DMS153 treated with DMSO at 0.1 percent for 48 hours (cell line): ENCODE measurements around the gene HEBP2.
A peak's percentile ranks its signal among the peaks of the same experiment; 100 is the strongest.
"Not testable (repeated sequence)": the region's sequence is repeated elsewhere in the genome, so short reads cannot be mapped to it uniquely, and the experiment has no call there.

Source experiments
- DNase-seq: peaks from one replicate; lab custom pipeline; 2025; ENCODE audit not compliant: unreplicated experiment; lab: John Stamatoyannopoulos, UW

Gene HEBP2

GRCh38 chr6:138424004-138424904 is 20.2 kb downstream of the HEBP2 start:
- no peak for DNase-seq

DNA sequence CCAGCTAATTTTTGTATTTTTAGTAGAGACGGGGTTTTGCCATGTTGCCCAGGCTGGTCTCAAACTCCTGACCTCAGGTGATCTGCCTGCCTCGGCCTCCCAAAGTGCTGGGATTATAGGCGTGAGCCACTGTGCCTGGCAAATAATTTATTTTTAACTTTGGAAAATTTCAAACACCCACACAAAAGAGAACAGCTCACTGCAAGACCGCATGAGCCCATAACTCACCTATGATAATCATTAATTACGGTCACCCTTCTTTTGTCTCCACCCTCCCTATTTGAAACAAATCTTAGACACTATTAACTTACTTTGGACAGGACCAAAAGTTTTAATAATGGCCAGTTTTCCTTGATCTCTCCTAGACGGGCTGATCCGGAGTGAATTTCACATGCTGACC is 21.2 kb downstream of the HEBP2 start:
- not testable (repeated sequence) for DNase-seq

GRCh38 chr6:138426500-138427123 is 22.6 kb downstream of the HEBP2 start:
- no peak for DNase-seq

- no peak for DNase-seq
These were observed 23.7 kb downstream of the HEBP2 start for GRCh38 chr6:138427701-138428100.

- peak; percentile 53 for DNase-seq
These were observed 25.0 kb downstream of the HEBP2 start for GRCh38 chr6:138428944-138429598.

- no peak for DNase-seq
These were observed 25.7 kb downstream of the HEBP2 start for GRCh38 chr6:138429761-138430160.

GRCh38 chr6:138430361-138431145 is 26.5 kb downstream of the HEBP2 start:
- DNase-seq = no peak

GRCh38 chr6:138431256-138432062 is 27.4 kb downstream of the HEBP2 start:
- DNase-seq = no peak

- DNase-seq = no peak
These were observed 28.0 kb downstream of the HEBP2 start for GRCh38 chr6:138432063-138432356.

DNA sequence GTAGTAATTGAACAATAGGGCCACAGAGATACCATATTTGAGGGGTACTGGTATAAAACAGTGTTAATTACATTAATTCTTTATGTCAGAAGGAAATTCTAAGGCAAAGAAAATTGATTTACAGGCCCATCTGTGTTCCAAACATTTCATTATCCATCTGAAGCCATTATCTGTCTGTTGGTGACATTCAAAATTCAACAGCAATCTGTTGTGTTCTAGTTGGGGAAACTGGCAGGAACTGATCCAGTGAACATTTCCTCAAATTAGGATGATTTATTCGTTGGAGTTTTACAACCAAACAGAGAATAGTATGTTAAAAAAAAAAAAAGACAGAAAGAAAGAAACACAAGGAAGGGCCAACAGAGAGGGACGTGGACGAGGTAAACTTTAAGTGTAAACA is 30.1 kb downstream of the HEBP2 start:
- no peak for DNase-seq

GRCh38 chr6:138434925-138435324 is 30.9 kb downstream of the HEBP2 start:
- no peak for DNase-seq

DNA sequence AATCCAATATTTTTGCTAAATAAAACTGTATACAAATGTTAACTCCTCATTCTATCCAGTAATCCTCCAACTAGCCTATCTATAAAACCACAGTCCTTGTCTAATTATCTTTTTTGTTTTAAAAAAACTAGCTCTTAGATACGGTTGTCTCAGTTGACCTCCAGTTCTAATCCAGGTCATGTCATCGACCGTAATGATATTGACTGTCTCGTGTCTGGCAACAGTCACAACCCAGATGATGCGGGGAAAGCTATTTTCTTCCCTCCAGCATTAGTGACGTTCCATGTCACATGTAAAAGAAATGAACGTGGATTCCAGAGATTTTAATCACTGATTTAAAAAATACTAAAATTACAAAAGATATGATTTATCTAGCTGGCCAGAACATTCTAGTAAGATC is 35.5 kb downstream of the HEBP2 start:
- DNase-seq = no peak

- DNase-seq = no peak
These were observed 36.3 kb downstream of the HEBP2 start for GRCh38 chr6:138440296-138440695.

GRCh38 chr6:138440758-138441357 is 36.8 kb downstream of the HEBP2 start:
- no peak for DNase-seq

- DNase-seq = no peak
These were observed 37.9 kb downstream of the HEBP2 start for GRCh38 chr6:138441965-138442364.

- no peak for DNase-seq
These were observed 38.6 kb downstream of the HEBP2 start for GRCh38 chr6:138442663-138443062.

- no peak for DNase-seq
These were observed 40.0 kb downstream of the HEBP2 start for GRCh38 chr6:138443979-138444378.

DNA sequence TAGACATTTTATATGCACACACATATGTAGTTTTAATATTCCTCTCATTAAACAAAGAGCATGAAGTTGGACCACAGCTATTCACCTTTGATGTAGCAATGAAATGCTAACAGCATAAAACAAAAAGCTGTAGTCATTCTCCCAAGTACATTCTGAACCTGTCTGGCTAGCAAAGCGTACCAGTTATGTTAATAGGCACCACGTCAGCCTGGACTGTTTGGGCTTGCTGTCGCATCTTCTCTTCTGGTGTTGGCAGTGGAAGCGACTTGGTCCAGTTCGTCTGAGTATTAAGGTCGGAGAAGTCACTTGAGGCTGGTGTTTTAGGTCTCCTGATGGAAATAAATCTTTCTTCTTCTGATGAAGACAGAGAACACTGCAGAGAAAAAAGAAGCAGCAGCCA is 42.8 kb downstream of the HEBP2 start:
- no peak for DNase-seq

DNA sequence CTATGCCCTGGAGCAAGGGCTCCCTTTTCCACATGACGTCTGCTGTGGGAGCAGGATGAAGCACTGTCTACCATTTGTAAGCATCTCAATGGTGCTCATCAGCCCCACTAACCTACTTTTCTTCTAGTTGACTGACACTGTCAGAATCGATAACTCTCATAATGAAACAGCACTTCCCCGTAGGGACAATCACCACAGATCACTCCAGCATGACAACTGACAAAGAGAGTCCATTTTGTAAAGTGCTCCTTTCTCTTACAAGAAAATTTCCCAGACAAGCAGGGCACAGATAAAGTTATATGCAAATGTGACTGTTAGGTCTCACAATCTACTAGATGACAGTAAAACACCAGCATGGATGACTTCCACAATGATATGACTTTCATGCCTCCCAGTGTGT is 46.4 kb downstream of the HEBP2 start:
- no peak for DNase-seq

DNA sequence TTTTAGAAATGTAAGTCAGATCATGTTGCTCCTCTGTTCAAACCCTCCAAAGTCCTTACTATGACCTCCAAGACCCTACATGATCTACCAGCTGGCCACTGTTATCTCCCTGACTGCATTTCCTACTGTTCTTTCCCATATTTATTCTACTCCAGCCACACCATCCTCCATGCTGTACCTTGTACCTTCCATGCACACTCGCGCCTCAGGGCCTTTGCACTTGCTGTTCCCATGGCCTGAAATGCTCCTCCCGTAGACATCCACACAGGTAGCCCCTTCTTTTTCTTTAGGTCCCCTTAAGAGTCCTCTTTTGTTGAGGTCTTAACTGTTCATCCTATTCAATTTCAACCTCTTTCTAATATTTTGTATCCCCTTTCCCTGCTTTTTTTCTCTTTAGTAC is 47.0 kb downstream of the HEBP2 start:
- no peak for DNase-seq
